ENCODE measurements around the gene COG5. TPM values are rescaled to one million over a fixed set of nuclear protein-coding genes. Genes with fewer than 3 reads are reported as not detected.

COG5 gene
- total and polyA plus RNA-seq, 8 donors: 4.1 to 34.7 (median 26.5) TPM

DNA sequence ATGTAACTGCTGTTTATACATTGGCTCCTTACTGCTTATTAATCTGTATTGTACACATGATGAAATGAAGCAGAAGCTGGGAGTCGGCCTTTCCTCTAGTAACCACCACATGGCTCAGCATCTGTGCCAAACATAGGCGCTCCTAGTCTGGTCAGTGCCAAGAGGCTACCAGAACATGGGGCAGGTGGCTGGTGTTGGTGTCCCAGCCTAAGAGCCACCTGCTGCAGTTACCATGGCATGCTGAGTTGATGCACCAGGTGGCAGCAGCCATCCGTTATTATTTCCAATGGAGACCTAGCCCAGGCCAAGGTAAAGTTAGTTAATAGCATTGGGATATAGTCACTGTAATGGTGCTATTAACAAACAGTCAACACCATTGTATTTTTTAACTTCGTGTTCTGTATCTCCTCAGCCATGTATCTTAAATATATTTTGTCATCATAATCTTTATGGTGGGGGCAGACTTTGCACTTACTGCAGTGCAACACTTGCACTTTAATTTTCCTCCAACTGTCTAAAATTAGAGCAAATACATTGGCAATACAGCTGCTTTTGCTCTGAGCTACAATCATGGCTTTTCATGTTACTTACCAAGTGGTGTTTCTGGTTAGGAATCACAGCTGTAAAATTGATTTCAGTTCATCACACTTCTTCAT, 361.8 kb downstream of the COG5 start:
- H3K27me3 ChIP-seq: no peaks in the 10 kb centered on the region
- peaks cover 0 to 19% (median 0%) of the 10 kb centered on the region in 3 donors for H3K4me1 ChIP-seq
- H3K4me3 ChIP-seq: no peak overlapping the region
- intact Hi-C loops (cut with DNase I): no loop called here
- H3K27ac ChIP-seq: no peak overlapping the region
- peaks cover 2 to 53% (median 11%) of the 10 kb centered on the region in 3 donors for H3K36me3 ChIP-seq
- TF ChIP-seq, protein P1, sequence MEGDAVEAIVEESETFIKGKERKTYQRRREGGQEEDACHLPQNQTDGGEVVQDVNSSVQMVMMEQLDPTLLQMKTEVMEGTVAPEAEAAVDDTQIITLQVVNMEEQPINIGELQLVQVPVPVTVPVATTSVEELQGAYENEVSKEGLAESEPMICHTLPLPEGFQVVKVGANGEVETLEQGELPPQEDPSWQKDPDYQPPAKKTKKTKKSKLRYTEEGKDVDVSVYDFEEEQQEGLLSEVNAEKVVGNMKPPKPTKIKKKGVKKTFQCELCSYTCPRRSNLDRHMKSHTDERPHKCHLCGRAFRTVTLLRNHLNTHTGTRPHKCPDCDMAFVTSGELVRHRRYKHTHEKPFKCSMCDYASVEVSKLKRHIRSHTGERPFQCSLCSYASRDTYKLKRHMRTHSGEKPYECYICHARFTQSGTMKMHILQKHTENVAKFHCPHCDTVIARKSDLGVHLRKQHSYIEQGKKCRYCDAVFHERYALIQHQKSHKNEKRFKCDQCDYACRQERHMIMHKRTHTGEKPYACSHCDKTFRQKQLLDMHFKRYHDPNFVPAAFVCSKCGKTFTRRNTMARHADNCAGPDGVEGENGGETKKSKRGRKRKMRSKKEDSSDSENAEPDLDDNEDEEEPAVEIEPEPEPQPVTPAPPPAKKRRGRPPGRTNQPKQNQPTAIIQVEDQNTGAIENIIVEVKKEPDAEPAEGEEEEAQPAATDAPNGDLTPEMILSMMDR (IDR thresholded peaks at IDR 0.05): peak; percentile 23 to 50 (median 38)
- FAIRE-seq: no peak
- DNase-seq: peak; percentile 66 to 86 (median 80)
- 20 to 26% methylated on average over 4 of the region's 4 CpGs for WGBS, 2 donors
- no peaks in the 10 kb centered on the region for H3K9me3 ChIP-seq
- peak; percentile 93 to 98 (median 96) for ATAC-seq

DNA sequence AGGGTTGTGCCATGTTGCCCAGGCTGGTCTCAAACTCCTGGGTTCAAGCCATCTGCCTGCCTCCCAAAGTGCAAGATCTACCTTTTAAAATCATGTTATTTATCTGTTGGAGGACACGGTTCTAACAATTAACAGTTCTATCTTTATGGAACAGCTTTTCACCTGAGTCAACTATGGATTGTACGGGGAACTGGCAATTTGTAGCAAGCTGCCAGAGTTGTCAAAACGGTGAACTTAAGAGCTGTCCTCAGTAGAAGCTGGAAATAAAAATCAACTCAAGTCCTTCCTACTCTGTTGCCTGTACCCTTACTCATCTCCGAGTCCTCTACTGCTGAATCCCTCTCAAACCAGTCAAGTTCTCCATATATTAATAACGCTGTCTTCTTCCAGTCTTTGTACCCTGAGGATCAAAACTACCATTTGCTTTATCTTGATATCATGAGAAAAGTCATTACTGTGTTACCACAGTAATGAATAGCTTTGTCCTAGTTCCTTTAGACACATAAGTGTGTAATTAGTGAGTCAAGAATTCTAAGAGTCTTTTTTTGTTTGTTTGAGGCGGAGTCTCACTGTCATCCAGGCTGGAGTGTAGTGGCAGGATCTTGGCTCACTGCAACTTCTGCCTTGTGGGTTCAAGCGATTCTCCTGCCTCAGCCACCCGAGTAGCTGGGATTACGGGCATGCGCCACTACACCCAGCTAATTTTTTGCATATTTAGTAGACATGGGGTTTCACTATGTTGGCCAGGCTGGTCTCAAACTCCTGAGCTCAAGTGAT, 366.7 kb downstream of the COG5 start:
- H3K36me3 ChIP-seq: peaks cover 0 to 61% (median 2%) of the 10 kb centered on the region in 3 donors
- intact Hi-C loops (cut with DNase I): no loop called here
- peaks cover 0 to 28% (median 8%) of the 10 kb centered on the region in 3 donors for H3K4me1 ChIP-seq
- no peak overlapping the region for H3K27ac ChIP-seq
- H3K9me3 ChIP-seq: no peaks in the 10 kb centered on the region
- ATAC-seq (no peak), DNase-seq (no peak), FAIRE-seq (no peak)
- no peaks in the 10 kb centered on the region for H3K27me3 ChIP-seq
- no peak overlapping the region for H3K4me3 ChIP-seq
- WGBS, 2 donors: 86 to 88% methylated on average over 10 of the region's 10 CpGs
- TF ChIP-seq, protein P1 (IDR thresholded peaks at IDR 0.05): no peak

DNA sequence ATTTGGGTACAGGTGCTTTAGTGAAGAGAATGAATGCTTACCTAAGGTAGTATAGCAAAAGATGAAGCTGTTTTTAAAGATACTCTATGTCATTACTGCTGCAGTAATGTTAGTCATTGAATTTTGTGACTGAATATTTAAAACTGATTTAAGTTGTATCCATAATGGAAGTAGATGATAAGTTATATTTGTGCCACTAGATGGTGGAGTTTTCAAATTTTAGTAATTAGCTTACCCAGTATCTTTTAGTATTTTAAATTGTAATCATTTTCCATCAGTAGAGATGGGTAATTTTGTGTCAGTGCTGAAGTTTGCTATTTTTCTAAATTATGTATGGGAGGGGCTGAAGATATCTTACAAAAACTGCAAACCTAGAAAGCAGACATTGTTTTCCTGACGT, 369.7 kb downstream of the COG5 start:
- H3K4me1 ChIP-seq: peaks cover 0 to 16% (median 8%) of the 10 kb centered on the region in 3 donors
- no peak overlapping the region for H3K27ac ChIP-seq
- ATAC-seq: no peak
- peaks cover 0 to 74% (median 6%) of the 10 kb centered on the region in 3 donors for H3K36me3 ChIP-seq
- WGBS, 2 donors: 71 to 81% methylated on average over 1 of the region's 1 CpG
- H3K9me3 ChIP-seq: no peaks in the 10 kb centered on the region
- no peak for DNase-seq
- no peak overlapping the region for H3K4me3 ChIP-seq
- no peak for FAIRE-seq
- intact Hi-C loops (cut with DNase I): no loop called here
- no peaks in the 10 kb centered on the region for H3K27me3 ChIP-seq
- TF ChIP-seq, protein P1 (IDR thresholded peaks at IDR 0.05): no peak

DNA sequence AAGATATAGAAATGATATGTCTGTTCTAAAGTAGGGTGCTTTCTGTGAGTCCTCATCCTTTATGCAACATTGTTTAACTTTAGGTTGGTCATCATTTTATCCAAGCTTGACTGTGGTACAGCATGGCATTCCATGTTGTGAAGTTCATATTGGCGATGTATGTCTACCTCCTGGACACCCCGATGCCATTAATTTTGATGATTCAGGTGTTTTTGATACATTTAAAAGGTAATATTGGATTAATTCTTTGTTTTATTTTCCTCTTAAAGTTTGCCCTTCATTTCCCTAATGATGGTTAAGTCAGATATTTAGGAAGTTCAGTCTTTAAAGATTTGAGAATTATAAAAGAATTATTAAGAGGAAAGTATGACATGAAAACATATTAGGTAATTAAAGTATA, 373.6 kb downstream of the COG5 start:
- no peak for DNase-seq
- H3K4me1 ChIP-seq: peaks cover 0 to 9% (median 8%) of the 10 kb centered on the region in 3 donors
- no peak for ATAC-seq
- TF ChIP-seq, protein P1 (IDR thresholded peaks at IDR 0.05): no peak
- peaks cover 0 to 77% (median 16%) of the 10 kb centered on the region in 3 donors for H3K36me3 ChIP-seq
- H3K9me3 ChIP-seq: no peaks in the 10 kb centered on the region
- H3K27me3 ChIP-seq: no peaks in the 10 kb centered on the region
- 94 to 97% methylated on average over 2 of the region's 2 CpGs for WGBS, 2 donors
- no peak overlapping the region for H3K4me3 ChIP-seq
- FAIRE-seq: no peak
- no peak overlapping the region for H3K27ac ChIP-seq
- intact Hi-C loops (cut with DNase I): no loop called here
